ENCODE data around the gene MTIF2.

DNA sequence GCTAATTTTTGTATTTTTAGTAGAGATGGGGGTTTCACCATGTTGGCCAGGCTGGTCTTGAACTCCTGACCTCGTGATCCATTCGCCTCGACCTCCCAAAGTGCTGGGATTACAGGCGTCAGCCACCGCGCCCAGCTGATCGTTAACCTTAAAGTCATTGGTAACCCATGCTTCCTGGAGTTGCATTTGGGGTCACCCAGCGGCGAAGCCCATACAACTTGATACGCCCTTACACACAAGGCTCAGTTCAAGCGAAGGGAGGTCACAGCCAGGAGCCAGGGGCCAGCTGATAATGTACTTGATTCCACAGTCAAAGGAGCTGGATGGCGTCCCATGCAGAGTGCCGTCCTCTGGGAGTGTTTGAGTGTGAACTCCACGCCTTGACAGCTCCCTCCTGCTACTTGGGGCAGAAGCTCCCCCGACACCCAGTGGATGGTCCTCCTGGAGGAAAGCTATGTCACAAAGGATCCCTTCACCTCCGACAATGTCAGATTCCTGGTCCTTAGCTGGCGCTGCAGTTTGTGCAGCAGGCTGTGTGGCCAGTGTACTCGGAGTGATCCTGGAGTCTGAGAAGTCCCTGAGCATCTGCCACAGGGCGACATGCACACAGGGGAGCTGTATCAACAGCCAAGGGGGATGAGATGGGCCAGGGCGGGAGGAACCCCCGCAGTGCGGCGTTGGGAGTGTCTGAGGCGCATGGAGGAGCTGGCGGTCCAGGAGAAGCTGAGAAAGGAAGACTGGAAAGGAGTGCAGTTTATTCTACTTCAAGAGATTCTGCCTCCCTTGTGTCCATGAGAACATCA, 44.9 kb downstream of the MTIF2 start:
- TF ChIP-seq, protein P1, sequence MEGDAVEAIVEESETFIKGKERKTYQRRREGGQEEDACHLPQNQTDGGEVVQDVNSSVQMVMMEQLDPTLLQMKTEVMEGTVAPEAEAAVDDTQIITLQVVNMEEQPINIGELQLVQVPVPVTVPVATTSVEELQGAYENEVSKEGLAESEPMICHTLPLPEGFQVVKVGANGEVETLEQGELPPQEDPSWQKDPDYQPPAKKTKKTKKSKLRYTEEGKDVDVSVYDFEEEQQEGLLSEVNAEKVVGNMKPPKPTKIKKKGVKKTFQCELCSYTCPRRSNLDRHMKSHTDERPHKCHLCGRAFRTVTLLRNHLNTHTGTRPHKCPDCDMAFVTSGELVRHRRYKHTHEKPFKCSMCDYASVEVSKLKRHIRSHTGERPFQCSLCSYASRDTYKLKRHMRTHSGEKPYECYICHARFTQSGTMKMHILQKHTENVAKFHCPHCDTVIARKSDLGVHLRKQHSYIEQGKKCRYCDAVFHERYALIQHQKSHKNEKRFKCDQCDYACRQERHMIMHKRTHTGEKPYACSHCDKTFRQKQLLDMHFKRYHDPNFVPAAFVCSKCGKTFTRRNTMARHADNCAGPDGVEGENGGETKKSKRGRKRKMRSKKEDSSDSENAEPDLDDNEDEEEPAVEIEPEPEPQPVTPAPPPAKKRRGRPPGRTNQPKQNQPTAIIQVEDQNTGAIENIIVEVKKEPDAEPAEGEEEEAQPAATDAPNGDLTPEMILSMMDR (IDR thresholded peaks at IDR 0.05 in 2 of 3, conservative IDR thresholded peaks at IDR 0.05 in 1 of 3; ENCODE audit: borderline replicate concordance in 1 of 3, insufficient read depth in 1 of 3, low read depth in 2 of 3, low read length in 2 of 3): no peak
- TF ChIP-seq, protein P2, sequence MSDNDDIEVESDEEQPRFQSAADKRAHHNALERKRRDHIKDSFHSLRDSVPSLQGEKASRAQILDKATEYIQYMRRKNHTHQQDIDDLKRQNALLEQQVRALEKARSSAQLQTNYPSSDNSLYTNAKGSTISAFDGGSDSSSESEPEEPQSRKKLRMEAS (IDR thresholded peaks at IDR 0.05): no peak
- TF ChIP-seq EZH2 (IDR thresholded peaks at IDR 0.05): no peak
- no peak for TF ChIP-seq ZNF274 (IDR thresholded peaks at IDR 0.05; ENCODE audit: low read depth, low read length)
- TF ChIP-seq, protein P3, sequence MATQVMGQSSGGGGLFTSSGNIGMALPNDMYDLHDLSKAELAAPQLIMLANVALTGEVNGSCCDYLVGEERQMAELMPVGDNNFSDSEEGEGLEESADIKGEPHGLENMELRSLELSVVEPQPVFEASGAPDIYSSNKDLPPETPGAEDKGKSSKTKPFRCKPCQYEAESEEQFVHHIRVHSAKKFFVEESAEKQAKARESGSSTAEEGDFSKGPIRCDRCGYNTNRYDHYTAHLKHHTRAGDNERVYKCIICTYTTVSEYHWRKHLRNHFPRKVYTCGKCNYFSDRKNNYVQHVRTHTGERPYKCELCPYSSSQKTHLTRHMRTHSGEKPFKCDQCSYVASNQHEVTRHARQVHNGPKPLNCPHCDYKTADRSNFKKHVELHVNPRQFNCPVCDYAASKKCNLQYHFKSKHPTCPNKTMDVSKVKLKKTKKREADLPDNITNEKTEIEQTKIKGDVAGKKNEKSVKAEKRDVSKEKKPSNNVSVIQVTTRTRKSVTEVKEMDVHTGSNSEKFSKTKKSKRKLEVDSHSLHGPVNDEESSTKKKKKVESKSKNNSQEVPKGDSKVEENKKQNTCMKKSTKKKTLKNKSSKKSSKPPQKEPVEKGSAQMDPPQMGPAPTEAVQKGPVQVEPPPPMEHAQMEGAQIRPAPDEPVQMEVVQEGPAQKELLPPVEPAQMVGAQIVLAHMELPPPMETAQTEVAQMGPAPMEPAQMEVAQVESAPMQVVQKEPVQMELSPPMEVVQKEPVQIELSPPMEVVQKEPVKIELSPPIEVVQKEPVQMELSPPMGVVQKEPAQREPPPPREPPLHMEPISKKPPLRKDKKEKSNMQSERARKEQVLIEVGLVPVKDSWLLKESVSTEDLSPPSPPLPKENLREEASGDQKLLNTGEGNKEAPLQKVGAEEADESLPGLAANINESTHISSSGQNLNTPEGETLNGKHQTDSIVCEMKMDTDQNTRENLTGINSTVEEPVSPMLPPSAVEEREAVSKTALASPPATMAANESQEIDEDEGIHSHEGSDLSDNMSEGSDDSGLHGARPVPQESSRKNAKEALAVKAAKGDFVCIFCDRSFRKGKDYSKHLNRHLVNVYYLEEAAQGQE (IDR thresholded peaks at IDR 0.05; ENCODE audit: low read depth): no peak
- TF ChIP-seq RAD21 (IDR thresholded peaks at IDR 0.05; ENCODE audit: low read depth): no peak
